GM12878 (cell line): Measurements from ENCODE around the gene LPCAT2. TPM values are rescaled to one million over a fixed set of nuclear protein-coding genes. Genes with fewer than 3 reads are reported as not detected.

ENCODE experiments used
- ATAC-seq: fragments of 200-7000 bp; cut with Tn5 transposase; 3 replicates; pipeline ENCODE4 v1.9.1; 2020; ENCODE audit warnings: mild to moderate bottlenecking, moderate library complexity
- BruUV-seq: library from RNA; stranded (reverse); fragments of 400-500 nt; replicated peaks from 2 replicates; lab custom pipeline; 2021; lab: Mats Ljungman, UMichigan
- CTCF ChIA-PET: fragments of 300-600 bp; sonication (Branson Sonifier 250); formaldehyde crosslinking; extraction: SDS; loops from one replicate; lab custom pipeline; 2021; ENCODE audit warnings: inconsistent platforms; lab: Yijun Ruan, JAX
- POLR2A ChIA-PET: fragments of 350-600 bp; formaldehyde crosslinking; extraction: SDS; loops from one replicate; lab custom pipeline; 2021; ENCODE audit warnings: inconsistent platforms; lab: Charles Lee
- RAD21 ChIA-PET: fragments of 300-600 bp; sonication (Branson Sonifier 250); formaldehyde crosslinking; loops from one replicate; lab custom pipeline; 2023; ENCODE audit warnings: antibody characterized with exemption; ENCODE audit not compliant: unreplicated experiment; lab: Charles Lee
- SMC1A ChIA-PET: fragments of 300-600 bp; sonication (Branson Sonifier 250); formaldehyde crosslinking; loops from one replicate; lab custom pipeline; 2023; ENCODE audit not compliant: unreplicated experiment, uncharacterized antibody; lab: Charles Lee
- DNase-seq: peaks from one replicate; pipeline ENCODE4 v3.0.0-alpha.2; 2011; ENCODE audit warnings: low read depth, low spot score
- FAIRE-seq: peaks from 3 replicates; lab custom pipeline; 2011; peaks lifted over from hg19 to GRCh38; lab: Jason Lieb, UNC
- H2AFZ ChIP-seq: 2 replicates; pipeline ENCODE4 v1.6.0; 2011; ENCODE audit warnings: low read depth, low read length, control low read depth; ENCODE audit not compliant: control insufficient read depth
- H3K27ac ChIP-seq: 2 replicates; pipeline ENCODE4 v1.5.1; 2011; ENCODE audit warnings: control low read depth; ENCODE audit not compliant: control insufficient read depth, insufficient read depth
- H3K27me3 ChIP-seq, 2 experiments: replicated peaks in 1 of 2; 2 replicates each; pipeline versions ENCODE4 v1.6.0 to v1.6.1; 2011; ENCODE audit warnings: low read length in 1 of 2; ENCODE audit not compliant: control insufficient read depth in 2 of 2, insufficient read depth in 2 of 2
- H3K36me3 ChIP-seq, 2 experiments: 2 replicates each; pipeline ENCODE4 v1.5.1; 2011; ENCODE audit warnings: low read length in 1 of 2; ENCODE audit not compliant: control insufficient read depth in 2 of 2, insufficient read depth in 2 of 2
- H3K4me1 ChIP-seq: 2 replicates; pipeline ENCODE4 v1.6.1; 2011; ENCODE audit warnings: mild to moderate bottlenecking, low read length, moderate library complexity, mixed read lengths; ENCODE audit not compliant: control insufficient read depth, insufficient read depth
- H3K4me2 ChIP-seq: 2 replicates; pipeline ENCODE4 v1.6.0; 2011; ENCODE audit warnings: control low read depth; ENCODE audit not compliant: control insufficient read depth, insufficient read depth
- H3K4me3 ChIP-seq: fragments of 200-600 bp; sonication (generic); 2 replicates; pipeline ENCODE4 v1.5.1; 2016
- H3K79me2 ChIP-seq: 2 replicates; pipeline ENCODE4 v1.6.0; 2011; ENCODE audit warnings: low read length; ENCODE audit not compliant: control insufficient read depth, insufficient read depth
- H3K9ac ChIP-seq: 2 replicates; pipeline ENCODE4 v1.8.0; 2011; ENCODE audit warnings: low read length, control low read depth, mixed read lengths; ENCODE audit not compliant: control insufficient read depth, insufficient read depth
- H3K9me3 ChIP-seq: replicated peaks from 3 replicates; pipeline ENCODE4 v1.5.1; 2011; ENCODE audit warnings: mild to moderate bottlenecking, low read length; ENCODE audit not compliant: control insufficient read depth, insufficient read depth
- H4K20me1 ChIP-seq: 2 replicates; pipeline ENCODE4 v1.6.0; 2011; ENCODE audit not compliant: control insufficient read depth, insufficient read depth
- JUNB ChIP-seq: IDR thresholded peaks from 2 replicates; pipeline ENCODE4 v1.6.1; 2016; ENCODE audit warnings: antibody characterized with exemption, mild to moderate bottlenecking
- MEF2B ChIP-seq: fragments of 450-650 bp; IDR thresholded peaks from 2 replicates; pipeline ENCODE4 v1.6.1; 2018; ENCODE audit warnings: mild to moderate bottlenecking, moderate library complexity; ENCODE audit not compliant: partially characterized antibody, poor library complexity, severe bottlenecking
- PAX5 ChIP-seq: IDR thresholded peaks from 2 replicates; pipeline ENCODE4 v1.6.1; 2011; ENCODE audit warnings: low read depth, low read length, borderline replicate concordance
- RFX5 ChIP-seq: IDR thresholded peaks from 2 replicates; pipeline ENCODE4 v1.6.1; 2011; ENCODE audit warnings: low read depth, low read length, improper control_type of control experiment
- ZZZ3 ChIP-seq: IDR thresholded peaks from 2 replicates; pipeline ENCODE4 v1.6.1; 2011; ENCODE audit warnings: low read depth; ENCODE audit not compliant: control insufficient read depth, insufficient read length
- WGBS: methylation state at CpG from one replicate; pipeline ENCODE4 v1.1.6; 2016; ENCODE audit warnings: low lambda C conversion rate; ENCODE audit not compliant: insufficient replicate concordance, insufficient coverage; ENCODE audit errors: missing lambda C conversion rate; 5-methylcytosine and 5-hydroxymethylcytosine counted together
- in situ Hi-C: fragments of 300-500 bp; cut with MboI; formaldehyde crosslinking; loops from 9 replicates; pipeline ENCODE4 v1.14.3; 2018; ENCODE audit warnings: mixed read lengths
- intact Hi-C: fragments of 100-400 bp; cut with micrococcal nuclease; formaldehyde crosslinking; loops from one replicate; pipeline ENCODE4 v1.14.2; 2022; ENCODE audit not compliant: unreplicated experiment
- polyA plus RNA-seq, 11 experiments: library from polyadenylated mRNA; depleted of rRNA in 4 of 11; unstranded in 6 of 11; stranded (reverse) in 5 of 11; fragments of >200 nt; fragmentation: Nextera tagmentation in 4 of 11; fragmentation: Illumina TruSeq in 1 of 11; extraction: Ambion mirVana in 4 of 11; extraction: Trizol in 1 of 11; gene quantifications; 1 replicate in 1 of 11; 2 replicates in 10 of 11; pipeline versions ENCODE4 v1.2.1 to v1.2.3, GENCODE V29; 2011 to 2016; ENCODE audit warnings: inconsistent platforms in 2 of 11, missing spikeins in 2 of 11, low read depth in 1 of 11
- total RNA-seq, 4 experiments: library from RNA; depleted of rRNA in 3 of 4; stranded (reverse); fragments of >200 nt in 3 of 4; fragmentation: Illumina TruSeq in 1 of 4; extraction: Trizol in 1 of 4; gene quantifications; 2 replicates each; pipeline versions ENCODE4 v1.2.1 to v1.2.3, GENCODE V29; 2013 to 2021
- TF ChIP-seq, protein P1 (sequence below): fragments of 450-650 bp; IDR thresholded peaks from 2 replicates; pipeline ENCODE4 v1.6.1; 2017; ENCODE audit warnings: antibody characterized with exemption, mild to moderate bottlenecking, moderate library complexity

LPCAT2 gene
- total and polyA plus RNA-seq, 10 of the 15 experiments (the other 5 are each of a cell fraction or from before 2014, with no cell fraction given): 0.01 TPM; not detected in 9

- Histone ChIP-seq H4K20me1 (no peaks in the 10 kb centered on the region), H3K27ac (no peak overlapping the region), H3K27me3 (no peaks in the 10 kb centered on the region), H3K9ac (no peak overlapping the region), H3K4me2 (no peak overlapping the region), H3K36me3 (no peaks in the 10 kb centered on the region), H2AFZ (no peak overlapping the region), H3K4me1 (no peaks in the 10 kb centered on the region; the same call in 1 of the 2 replicates), H3K79me2 (no peaks in the 10 kb centered on the region), H3K4me3 (no peak overlapping the region), H3K9me3 (no peaks in the 10 kb centered on the region)
- POLR2A ChIA-PET: no interaction called here
- SMC1A ChIA-PET: no interaction called here
- TF ChIP-seq RFX5 (no peak), ZZZ3 (no peak), PAX5 (peak; percentile 98), JUNB (peak; percentile 51), MEF2B (no peak)
- TF ChIP-seq, protein P1, sequence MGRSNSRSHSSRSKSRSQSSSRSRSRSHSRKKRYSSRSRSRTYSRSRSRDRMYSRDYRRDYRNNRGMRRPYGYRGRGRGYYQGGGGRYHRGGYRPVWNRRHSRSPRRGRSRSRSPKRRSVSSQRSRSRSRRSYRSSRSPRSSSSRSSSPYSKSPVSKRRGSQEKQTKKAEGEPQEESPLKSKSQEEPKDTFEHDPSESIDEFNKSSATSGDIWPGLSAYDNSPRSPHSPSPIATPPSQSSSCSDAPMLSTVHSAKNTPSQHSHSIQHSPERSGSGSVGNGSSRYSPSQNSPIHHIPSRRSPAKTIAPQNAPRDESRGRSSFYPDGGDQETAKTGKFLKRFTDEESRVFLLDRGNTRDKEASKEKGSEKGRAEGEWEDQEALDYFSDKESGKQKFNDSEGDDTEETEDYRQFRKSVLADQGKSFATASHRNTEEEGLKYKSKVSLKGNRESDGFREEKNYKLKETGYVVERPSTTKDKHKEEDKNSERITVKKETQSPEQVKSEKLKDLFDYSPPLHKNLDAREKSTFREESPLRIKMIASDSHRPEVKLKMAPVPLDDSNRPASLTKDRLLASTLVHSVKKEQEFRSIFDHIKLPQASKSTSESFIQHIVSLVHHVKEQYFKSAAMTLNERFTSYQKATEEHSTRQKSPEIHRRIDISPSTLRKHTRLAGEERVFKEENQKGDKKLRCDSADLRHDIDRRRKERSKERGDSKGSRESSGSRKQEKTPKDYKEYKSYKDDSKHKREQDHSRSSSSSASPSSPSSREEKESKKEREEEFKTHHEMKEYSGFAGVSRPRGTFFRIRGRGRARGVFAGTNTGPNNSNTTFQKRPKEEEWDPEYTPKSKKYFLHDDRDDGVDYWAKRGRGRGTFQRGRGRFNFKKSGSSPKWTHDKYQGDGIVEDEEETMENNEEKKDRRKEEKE: no peak
- DNase-seq: no peak
- 12% methylated on average over 4 of the region's 4 CpGs for WGBS
- RAD21 ChIA-PET: no interaction called here
- no peak for FAIRE-seq
- in situ Hi-C loops: no loop called here
- ATAC-seq: peak; percentile 63
- CTCF ChIA-PET: no interaction called here
- BruUV-seq: no TSS peak
- intact Hi-C loops: no loop called here
Observed at GRCh38 chr16:55471448-55472097, 37.3 kb upstream of the LPCAT2 start.
